Small intestine (tissue), 7 donors: ENCODE measurements around the gene LRRC7. TPM values are rescaled to one million over a fixed set of nuclear protein-coding genes. Genes with fewer than 3 reads are reported as not detected.

Experiments
- DNase-seq, 2 donors: peaks; one replicate each; pipeline versions ENCODE4 v3.0.0 to v3.0.0-alpha.2; 2013
- FAIRE-seq: peaks from 2 replicates; lab custom pipeline; 2012; peaks lifted over from hg19 to GRCh38; lab: Jason Lieb, UNC
- H3K27ac ChIP-seq, 3 donors: one replicate each; pipeline ENCODE4 v1.5.1; 2013; ENCODE audit warnings: low read length in 2 of 3, mild to moderate bottlenecking in 2 of 3, control low read depth in 1 of 3, inconsistent platforms in 1 of 3, low read depth in 1 of 3, moderate library complexity in 1 of 3
- H3K27me3 ChIP-seq, 3 donors: one replicate each; pipeline ENCODE4 v1.6.1; 2013; ENCODE audit warnings: low read length in 3 of 3, inconsistent platforms in 1 of 3; ENCODE audit not compliant: control insufficient read depth in 3 of 3, insufficient read depth in 3 of 3
- H3K36me3 ChIP-seq, 3 donors: one replicate each; pipeline ENCODE4 v1.6.1; 2013; ENCODE audit warnings: low read length in 3 of 3, inconsistent platforms in 1 of 3, low read depth in 1 of 3, mild to moderate bottlenecking in 1 of 3, moderate library complexity in 1 of 3; ENCODE audit not compliant: control insufficient read depth in 3 of 3, insufficient read depth in 2 of 3
- H3K4me1 ChIP-seq, 3 donors: one replicate each; pipeline ENCODE4 v1.6.1; 2013; ENCODE audit warnings: low read length in 2 of 3, inconsistent platforms in 1 of 3, low read depth in 1 of 3, mild to moderate bottlenecking in 1 of 3, moderate library complexity in 1 of 3; ENCODE audit not compliant: control insufficient read depth in 3 of 3, insufficient read depth in 2 of 3
- H3K4me3 ChIP-seq, 3 donors: one replicate each; pipeline ENCODE4 v1.5.1; 2013; ENCODE audit warnings: low read length in 3 of 3, control low read depth in 1 of 3, inconsistent platforms in 1 of 3, low read depth in 1 of 3, mild to moderate bottlenecking in 1 of 3, moderate library complexity in 1 of 3
- H3K9me3 ChIP-seq, 2 donors: one replicate each; pipeline ENCODE4 v1.6.1; 2013; ENCODE audit warnings: low read depth in 1 of 2, low read length in 1 of 2; ENCODE audit not compliant: control insufficient read depth in 2 of 2, insufficient read depth in 1 of 2
- WGBS, 3 donors: extraction: QIAGEN DNeasy Blood & Tissue Kit; methylation state at CpG; one replicate each; pipeline ENCODE4 v1.1.7; 2013; 5-methylcytosine and 5-hydroxymethylcytosine counted together
- polyA plus RNA-seq, 4 donors: library from polyadenylated mRNA; stranded (reverse) in 3 of 4; unstranded in 1 of 4; fragments of 200-250 nt in 3 of 4; fragments of 120-200 nt in 1 of 4; gene quantifications; one replicate each; pipeline versions ENCODE4 v1.2.1 to v1.2.3, GENCODE V29; 2013
- donor health status: healthy with polysubstance abuse.
- donor health status: control.
- donor health status: control.
- donor health status: Bipolar disorder and iron deficiency.
- donor health status: healthy.

LRRC7 gene
- polyA plus RNA-seq, 4 donors = 0.33 to 2.2 TPM; not detected in 2

- FAIRE-seq (no peak), DNase-seq (no peak)
- no peaks in the 10 kb centered on the region for H3K4me1 ChIP-seq
- no peaks in the 10 kb centered on the region for H3K27me3 ChIP-seq
- no peaks in the 10 kb centered on the region for H3K9me3 ChIP-seq
- no peaks in the 10 kb centered on the region for H3K36me3 ChIP-seq
- no peak overlapping the region for H3K27ac ChIP-seq
- H3K4me3 ChIP-seq = no peak overlapping the region
- 80 to 88% (median 84%) methylated on average over 5 of the region's 5 CpGs for WGBS, 3 donors
Measured at GRCh38 chr1:70109241-70109640, 541.5 kb downstream of the LRRC7 start.

GRCh38 chr1:70112838-70113237 is 545.1 kb downstream of the LRRC7 start:
- H3K4me1 ChIP-seq = no peaks in the 10 kb centered on the region
- 67 to 84% (median 71%) methylated on average over 5 of the region's 5 CpGs for WGBS, 3 donors
- H3K27me3 ChIP-seq = no peaks in the 10 kb centered on the region
- FAIRE-seq (no peak), DNase-seq (no peak)
- H3K4me3 ChIP-seq = no peak overlapping the region
- no peak overlapping the region for H3K27ac ChIP-seq
- H3K9me3 ChIP-seq = no peaks in the 10 kb centered on the region
- no peaks in the 10 kb centered on the region for H3K36me3 ChIP-seq

GRCh38 chr1:70115315-70115714 is 547.6 kb downstream of the LRRC7 start:
- no peak for FAIRE-seq
- 81 to 88% (median 86%) methylated on average over 3 of the region's 3 CpGs for whole genome bisulfite sequencing, 3 donors

GRCh38 chr1:70117046-70117445 is 549.3 kb downstream of the LRRC7 start:
- no peak for FAIRE-seq
- no peaks in the 10 kb centered on the region for H3K27me3 ChIP-seq
- no peak overlapping the region for H3K27ac ChIP-seq
- no peaks in the 10 kb centered on the region for H3K9me3 ChIP-seq
- no peak for DNase-seq
- H3K36me3 ChIP-seq = no peaks in the 10 kb centered on the region
- H3K4me3 ChIP-seq = no peak overlapping the region
- H3K4me1 ChIP-seq = no peaks in the 10 kb centered on the region

More at GRCh38 chr1:70115315-70115714, 547.6 kb downstream of the LRRC7 start:
- Histone ChIP-seq H3K27ac (no peak overlapping the region), H3K9me3 (no peaks in the 10 kb centered on the region), H3K36me3 (no peaks in the 10 kb centered on the region), H3K4me3 (no peak overlapping the region), H3K27me3 (no peaks in the 10 kb centered on the region), H3K4me1 (no peaks in the 10 kb centered on the region)
- no peak for DNase-seq

- no peak for FAIRE-seq
- 71 to 80% (median 78%) methylated on average over 3 of the region's 3 CpGs for WGBS, 3 donors
Measured at GRCh38 chr1:70134148-70134547, 566.4 kb downstream of the LRRC7 start.

DNA sequence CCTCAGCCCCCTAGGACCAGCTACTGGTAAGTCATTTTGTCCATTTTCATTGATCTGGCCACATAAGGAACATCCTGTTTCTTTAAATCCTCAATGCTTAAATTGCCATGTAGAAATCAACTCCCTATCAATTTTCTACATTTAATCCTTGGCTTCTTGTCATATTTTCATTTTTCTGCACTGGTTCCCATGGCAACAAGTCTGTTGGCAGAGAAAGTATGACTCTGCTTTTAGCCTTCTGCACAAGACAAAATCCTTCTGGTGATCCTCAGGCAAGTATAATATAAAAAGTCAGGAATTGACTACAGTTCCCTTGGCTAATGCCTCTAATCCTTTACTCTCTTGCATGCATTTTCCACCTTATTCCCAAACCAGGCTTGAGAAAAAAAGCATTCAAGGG is 572.6 kb downstream of the LRRC7 start:
- Histone ChIP-seq H3K27ac (peak overlapping the region in 1 of 3 donors; percentile 35), H3K27me3 (no peaks in the 10 kb centered on the region), H3K36me3 (peaks cover 0 to 3% (median 2%) of the 10 kb centered on the region in 3 donors), H3K9me3 (no peaks in the 10 kb centered on the region), H3K4me3 (no peak overlapping the region), H3K4me1 (peaks cover 0 to 6% (median 0%) of the 10 kb centered on the region in 3 donors)
- DNase-seq (peak in 1 of 2 donors; percentile 13), FAIRE-seq (no peak)

More at GRCh38 chr1:70134148-70134547, 566.4 kb downstream of the LRRC7 start:
- Histone ChIP-seq H3K36me3 (no peaks in the 10 kb centered on the region), H3K4me3 (no peak overlapping the region), H3K27me3 (no peaks in the 10 kb centered on the region), H3K9me3 (no peaks in the 10 kb centered on the region), H3K27ac (no peak overlapping the region), H3K4me1 (no peaks in the 10 kb centered on the region)
- no peak for DNase-seq

DNA sequence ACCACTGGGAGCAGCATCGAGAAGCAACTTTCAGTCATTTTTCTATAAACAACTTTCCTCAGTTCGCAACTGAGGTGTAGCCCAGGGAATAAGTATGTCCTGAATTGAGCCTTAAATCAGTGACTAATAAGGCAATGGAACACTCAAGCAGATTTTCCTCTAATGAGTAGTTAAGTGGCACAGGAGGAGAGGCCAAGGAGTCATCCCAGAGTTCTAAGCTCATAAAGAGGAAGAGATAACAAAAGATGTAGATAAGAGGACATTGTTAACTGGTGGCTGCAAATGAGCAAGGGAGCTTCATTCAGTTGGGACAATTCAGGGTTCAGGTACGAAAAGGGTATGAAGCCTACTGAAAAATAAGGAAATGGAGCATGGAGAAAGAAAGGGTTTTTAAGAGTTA is 573.2 kb downstream of the LRRC7 start:
- H3K4me3 ChIP-seq = no peak overlapping the region
- DNase-seq = peak in 1 of 2 donors; percentile 3
- H3K4me1 ChIP-seq = peaks cover 0 to 6% (median 0%) of the 10 kb centered on the region in 3 donors
- H3K9me3 ChIP-seq = no peaks in the 10 kb centered on the region
- WGBS, 3 donors = 65 to 86% (median 82%) methylated on average over 3 of the region's 3 CpGs
- H3K36me3 ChIP-seq = peaks cover 0 to 3% (median 2%) of the 10 kb centered on the region in 3 donors
- FAIRE-seq = no peak
- no peaks in the 10 kb centered on the region for H3K27me3 ChIP-seq
- peak overlapping the region in 1 of 3 donors; percentile 35 for H3K27ac ChIP-seq

DNA sequence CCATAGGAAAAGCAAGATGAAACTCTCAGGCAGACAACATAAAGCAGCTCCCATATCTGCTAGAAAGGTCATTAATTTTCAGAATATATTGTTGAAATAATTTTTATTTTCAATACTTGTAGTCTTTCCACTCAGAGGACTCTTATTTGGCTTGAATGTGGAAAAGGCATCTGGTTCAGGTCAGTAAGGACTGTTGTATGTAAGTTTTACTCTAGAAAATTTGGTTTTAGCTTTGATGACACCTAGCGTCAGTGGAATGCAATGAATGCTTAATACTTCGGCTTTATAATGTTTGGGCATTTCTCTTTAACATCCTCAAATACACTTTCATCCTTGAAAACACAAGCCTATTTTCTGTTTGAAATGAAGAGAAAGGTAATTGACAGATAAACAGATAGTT is 574.4 kb downstream of the LRRC7 start:
- 72 to 88% (median 80%) methylated on average over 2 of the region's 2 CpGs for WGBS, 3 donors
- FAIRE-seq (no peak), DNase-seq (no peak)
- peaks cover 0 to 6% (median 0%) of the 10 kb centered on the region in 3 donors for H3K4me1 ChIP-seq
- H3K27ac ChIP-seq = no peak overlapping the region
- H3K4me3 ChIP-seq = no peak overlapping the region
- no peaks in the 10 kb centered on the region for H3K9me3 ChIP-seq
- peaks cover 0 to 3% (median 2%) of the 10 kb centered on the region in 3 donors for H3K36me3 ChIP-seq
- H3K27me3 ChIP-seq = no peaks in the 10 kb centered on the region

GRCh38 chr1:70143048-70143659 is 575.4 kb downstream of the LRRC7 start:
- Histone ChIP-seq H3K36me3 (peaks cover 0 to 3% (median 2%) of the 10 kb centered on the region in 3 donors), H3K4me3 (no peak overlapping the region), H3K27ac (no peak overlapping the region), H3K4me1 (peaks cover 0 to 6% (median 0%) of the 10 kb centered on the region in 3 donors), H3K27me3 (no peaks in the 10 kb centered on the region), H3K9me3 (no peaks in the 10 kb centered on the region)
- WGBS, 3 donors = 68 to 90% (median 84%) methylated on average over 4 of the region's 4 CpGs
- DNase-seq (no peak), FAIRE-seq (no peak)
